Measurements from ENCODE around the gene TESMIN. TPM values are rescaled to one million over a fixed set of nuclear protein-coding genes. Genes with fewer than 3 reads are reported as not detected.

TESMIN gene
- total RNA-seq, 1 experiment from 2014 or later = 5.5 TPM

GRCh38 chr11:68711114-68711513 is 40.2 kb downstream of the TESMIN start:
- DNase-seq (ENCODE audit: low read depth) = no peak

GRCh38 chr11:68710409-68710808 is 40.9 kb downstream of the TESMIN start:
- no peak for DNase-seq (ENCODE audit: low read depth)

- no peak for DNase-seq (ENCODE audit: low read depth)
These were observed 42.3 kb downstream of the TESMIN start for GRCh38 chr11:68709062-68709461.

- no peak for DNase-seq (ENCODE audit: low read depth)
These were observed 43.8 kb downstream of the TESMIN start for GRCh38 chr11:68707527-68707926.

GRCh38 chr11:68704887-68705286 is 46.4 kb downstream of the TESMIN start:
- no peak for DNase-seq (ENCODE audit: low read depth)

GRCh38 chr11:68698993-68699392 is 52.3 kb downstream of the TESMIN start:
- no peak for DNase-seq (ENCODE audit: low read depth)

- no peak for DNase-seq (ENCODE audit: low read depth)
These were observed 55.8 kb downstream of the TESMIN start for GRCh38 chr11:68695531-68695930.

GRCh38 chr11:68694431-68695297 is 56.7 kb downstream of the TESMIN start:
- no peak for DNase-seq (ENCODE audit: low read depth)

GRCh38 chr11:68693484-68693882 is 57.8 kb downstream of the TESMIN start:
- no peak for DNase-seq (ENCODE audit: low read depth)

- no peak for DNase-seq (ENCODE audit: low read depth)
These were observed 58.3 kb downstream of the TESMIN start for GRCh38 chr11:68692871-68693483.

GRCh38 chr11:68692115-68692514 is 59.2 kb downstream of the TESMIN start:
- DNase-seq (ENCODE audit: low read depth) = no peak

- DNase-seq (ENCODE audit: low read depth) = no peak
These were observed 59.9 kb downstream of the TESMIN start for GRCh38 chr11:68691402-68691784.

- no peak for DNase-seq (ENCODE audit: low read depth)
These were observed 60.5 kb downstream of the TESMIN start for GRCh38 chr11:68690671-68691401.

- no peak for DNase-seq (ENCODE audit: low read depth)
These were observed 61.3 kb downstream of the TESMIN start for GRCh38 chr11:68689737-68690625.

- DNase-seq (ENCODE audit: low read depth) = no peak
These were observed 62.4 kb downstream of the TESMIN start for GRCh38 chr11:68688881-68689280.

GRCh38 chr11:68687986-68688385 is 63.3 kb downstream of the TESMIN start:
- no peak for DNase-seq (ENCODE audit: low read depth)

- no peak for DNase-seq (ENCODE audit: low read depth)
These were observed 64.0 kb downstream of the TESMIN start for GRCh38 chr11:68687311-68687710.

GRCh38 chr11:68686486-68686885 is 64.8 kb downstream of the TESMIN start:
- DNase-seq (ENCODE audit: low read depth) = no peak

- no peak for DNase-seq (ENCODE audit: low read depth)
These were observed 65.5 kb downstream of the TESMIN start for GRCh38 chr11:68685656-68686380.

- DNase-seq (ENCODE audit: low read depth) = no peak
These were observed 66.6 kb downstream of the TESMIN start, which contains the start of gene GAL for GRCh38 chr11:68684385-68685356. Gene GAL (plus strand): TSS chr11:68684544. CDS start chr11:68684924, 380 bp downstream.

All from M059J (cell line).